MG63 (cell line): ENCODE results near the gene CLEC18A. TPM values are rescaled to one million over a fixed set of nuclear protein-coding genes. Genes with fewer than 3 reads are reported as not detected.
"Not testable (repeated sequence)": the region's sequence is repeated elsewhere in the genome, so short reads cannot be mapped to it uniquely, and the experiment has no call there.

Source experiments
- DNase-seq: peaks from one replicate; pipeline ENCODE4 v3.0.0-alpha.2; 2020
- H3K27me3 ChIP-seq: fragments of 250-450 bp; sonication (Bioruptor Pico); 2 replicates; pipeline ENCODE4 v1.5.1; 2020; ENCODE audit warnings: mild to moderate bottlenecking, moderate library complexity
- H3K36me3 ChIP-seq: fragments of 250-450 bp; sonication (Bioruptor Pico); 2 replicates; pipeline ENCODE4 v1.5.1; 2020; ENCODE audit warnings: mild to moderate bottlenecking, moderate library complexity
- H3K4me3 ChIP-seq: fragments of 250-450 bp; sonication (Bioruptor Pico); 2 replicates; pipeline ENCODE4 v1.5.1; 2020; ENCODE audit warnings: mild to moderate bottlenecking, moderate library complexity
- H3K9me3 ChIP-seq: fragments of 250-450 bp; sonication (Bioruptor Pico); 2 replicates; pipeline ENCODE4 v1.5.1; 2020; ENCODE audit warnings: mild to moderate bottlenecking, moderate library complexity
- total RNA-seq: library from RNA; depleted of rRNA; stranded (reverse); fragments of >200 nt; shearing (Covaris generic); gene quantifications from 2 replicates; pipeline ENCODE4 v1.2.3, GENCODE V29; 2014; ENCODE audit warnings: low replicate concordance; rRNA removed

Gene CLEC18A
- total RNA-seq, 1 experiment from 2014 or later = 0.03 TPM

- not testable (repeated sequence) for H3K27me3 ChIP-seq, H3K4me3 ChIP-seq, H3K36me3 ChIP-seq, H3K9me3 ChIP-seq, DNase-seq
Observed at GRCh38 chr16:69969657-69970056, 18.5 kb downstream of the CLEC18A start.

DNA sequence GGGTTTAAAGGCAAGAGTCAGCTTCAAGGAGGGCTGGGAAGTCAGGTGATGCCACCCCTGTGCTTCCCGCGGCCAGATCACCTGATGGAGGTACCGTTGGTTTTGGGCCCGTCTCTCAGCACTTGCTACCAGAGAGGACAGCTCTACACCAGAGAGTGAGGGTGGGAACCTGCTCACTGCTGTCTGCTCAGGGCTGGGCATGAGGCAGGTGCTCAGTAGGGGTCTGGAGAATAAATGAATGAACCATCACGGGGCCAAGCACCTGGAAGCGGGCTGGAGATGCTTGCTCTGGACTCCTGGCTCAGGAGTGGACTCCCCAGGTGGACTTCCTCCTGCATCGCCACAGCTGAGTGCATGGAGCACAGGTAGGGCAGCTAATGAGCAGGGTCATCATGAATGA is 21.0 kb downstream of the CLEC18A start:
- H3K9me3 ChIP-seq, H3K27me3 ChIP-seq, H3K4me3 ChIP-seq, DNase-seq, H3K36me3 ChIP-seq: not testable (repeated sequence)

DNA sequence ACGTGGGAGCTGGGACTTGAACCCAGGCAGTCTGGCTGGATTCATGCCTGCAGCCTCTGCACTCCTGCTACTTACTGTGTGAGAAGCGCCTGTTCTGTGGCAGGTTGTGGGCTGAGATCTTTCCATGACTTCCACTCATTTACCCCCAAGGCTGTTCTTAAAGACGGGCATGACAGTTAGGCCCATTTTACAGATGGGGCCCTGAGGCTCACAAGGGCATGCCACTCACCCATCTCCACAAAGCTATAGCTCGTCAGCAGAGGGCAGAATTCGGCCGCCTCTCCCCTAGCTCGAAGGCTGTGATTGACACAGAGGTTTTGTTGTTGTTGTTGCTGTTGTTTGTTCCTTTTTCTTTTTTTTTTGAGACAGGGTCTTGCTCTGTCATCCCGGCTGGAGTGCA is 21.8 kb downstream of the CLEC18A start:
- DNase-seq, H3K4me3 ChIP-seq, H3K9me3 ChIP-seq, H3K36me3 ChIP-seq, H3K27me3 ChIP-seq: not testable (repeated sequence)

- not testable (repeated sequence) for H3K9me3 ChIP-seq, H3K36me3 ChIP-seq, H3K27me3 ChIP-seq, H3K4me3 ChIP-seq, DNase-seq
Observed at GRCh38 chr16:69985196-69985595, 34.1 kb downstream of the CLEC18A start.

DNA sequence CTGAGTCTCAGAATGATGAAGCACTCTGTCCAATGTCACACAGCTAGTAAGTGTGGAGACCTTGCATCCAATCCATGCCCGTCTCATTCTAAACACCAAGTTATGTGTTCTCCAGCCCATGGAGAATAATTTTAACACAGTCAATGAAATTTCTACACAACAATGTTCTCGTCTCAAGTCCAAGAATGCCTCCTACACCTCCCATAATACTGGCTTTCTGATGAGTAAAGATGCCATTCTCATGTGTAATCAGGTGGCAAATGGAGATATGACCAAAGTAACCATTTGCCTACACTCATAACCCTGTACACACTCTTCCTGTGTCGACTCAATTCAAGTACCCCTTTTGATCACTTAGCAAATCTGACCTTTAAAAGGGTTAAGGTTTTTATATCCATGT is 46.8 kb downstream of the CLEC18A start:
- not testable (repeated sequence) for H3K9me3 ChIP-seq, DNase-seq, H3K4me3 ChIP-seq, H3K36me3 ChIP-seq, H3K27me3 ChIP-seq

DNA sequence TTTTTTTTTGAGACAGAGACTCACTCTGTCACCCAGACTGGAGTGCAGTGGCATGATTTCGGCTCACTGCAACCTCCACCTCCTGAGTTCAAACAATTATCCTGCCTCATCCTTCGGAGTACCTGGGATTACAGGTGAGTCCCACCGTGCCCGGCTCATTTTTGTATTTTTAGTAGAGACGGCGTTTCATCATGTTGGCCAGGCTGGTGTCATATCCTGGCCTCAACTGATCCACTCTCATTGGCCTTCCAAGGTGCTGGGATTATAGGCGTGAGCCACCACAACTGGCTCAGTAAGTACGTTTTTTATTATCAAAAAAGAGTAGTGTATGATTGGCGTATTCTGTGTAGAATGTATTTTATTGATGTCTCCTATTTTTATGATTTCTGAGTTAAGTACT is 48.7 kb downstream of the CLEC18A start:
- not testable (repeated sequence) for H3K36me3 ChIP-seq, H3K4me3 ChIP-seq, H3K27me3 ChIP-seq, DNase-seq, H3K9me3 ChIP-seq

- not testable (repeated sequence) for H3K4me3 ChIP-seq, DNase-seq, H3K36me3 ChIP-seq, H3K9me3 ChIP-seq, H3K27me3 ChIP-seq
Observed at GRCh38 chr16:70003511-70003910, 52.4 kb downstream of the CLEC18A start.

GRCh38 chr16:70008604-70009003 is 57.5 kb downstream of the CLEC18A start:
- H3K27me3 ChIP-seq, H3K36me3 ChIP-seq, H3K4me3 ChIP-seq, H3K9me3 ChIP-seq, DNase-seq: not testable (repeated sequence)

GRCh38 chr16:70010615-70011014 is 59.5 kb downstream of the CLEC18A start:
- DNase-seq, H3K36me3 ChIP-seq, H3K27me3 ChIP-seq, H3K9me3 ChIP-seq, H3K4me3 ChIP-seq: not testable (repeated sequence)

DNA sequence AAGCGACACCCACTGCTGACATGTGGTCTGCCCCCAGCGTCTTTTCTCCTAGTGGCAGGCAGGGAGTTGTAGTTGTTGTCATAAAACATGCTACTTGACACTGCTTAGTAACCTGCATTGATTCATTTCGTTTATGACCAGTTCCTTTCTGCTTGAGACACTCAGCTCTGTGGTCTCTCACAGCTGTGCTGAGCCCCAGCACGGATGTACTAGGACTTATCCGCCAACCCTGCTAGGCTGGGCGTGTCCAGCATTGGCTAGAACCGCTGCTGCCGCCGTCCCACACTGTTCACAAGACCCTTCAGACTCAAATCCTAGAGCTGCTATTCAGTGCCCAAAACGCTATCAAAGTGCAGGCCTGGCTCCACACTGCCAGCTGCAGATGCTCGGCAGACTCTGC is 60.0 kb downstream of the CLEC18A start:
- not testable (repeated sequence) for H3K27me3 ChIP-seq, H3K9me3 ChIP-seq, H3K36me3 ChIP-seq, DNase-seq, H3K4me3 ChIP-seq

DNA sequence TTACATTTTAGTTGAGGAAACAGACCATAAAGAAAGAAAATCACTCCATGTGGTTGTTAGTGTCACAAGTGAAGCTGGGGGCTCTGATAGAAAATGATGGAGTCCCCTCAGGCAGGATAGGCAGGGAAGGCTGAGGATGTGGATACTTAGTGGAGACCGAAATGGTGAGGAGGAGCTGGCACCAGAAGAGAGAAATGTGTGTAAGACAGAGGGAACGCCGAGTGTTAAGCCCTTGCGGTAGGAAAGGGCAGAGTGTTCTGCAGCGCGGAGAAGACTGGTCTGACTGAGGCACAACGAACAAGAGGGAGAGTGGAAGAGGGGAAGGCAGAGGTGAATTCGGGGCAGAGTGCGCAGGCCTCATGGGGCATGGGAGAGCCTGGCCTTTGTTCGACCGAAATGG is 61.2 kb downstream of the CLEC18A start:
- H3K9me3 ChIP-seq, DNase-seq, H3K27me3 ChIP-seq: not testable (repeated sequence)

DNA sequence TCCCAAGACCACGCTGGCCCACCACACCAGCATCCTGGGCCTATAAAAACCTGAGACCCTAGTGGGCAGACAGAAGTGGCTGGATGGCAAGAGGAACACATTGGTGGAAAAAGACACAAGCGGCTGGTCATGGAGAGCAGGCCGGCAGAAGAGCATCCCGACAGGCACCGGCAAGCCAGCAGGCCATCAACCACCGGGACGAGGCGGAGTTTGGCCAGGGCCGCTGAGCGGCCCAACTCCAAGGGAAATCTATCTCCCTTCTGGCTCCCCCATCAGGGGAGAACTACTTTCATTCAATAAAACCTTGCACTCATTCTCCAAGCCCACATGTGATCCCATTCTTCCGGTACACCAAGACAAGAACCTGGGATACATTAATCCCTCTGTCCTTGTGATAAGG is 61.8 kb downstream of the CLEC18A start:
- H3K9me3 ChIP-seq, H3K27me3 ChIP-seq, H3K36me3 ChIP-seq, H3K4me3 ChIP-seq, DNase-seq: not testable (repeated sequence)

More for the DNA sequence above, 61.2 kb downstream of the CLEC18A start:
- not testable (repeated sequence) for H3K36me3 ChIP-seq, H3K4me3 ChIP-seq

Other genes starting within 250 kb of the CLEC18A start
- gene NQO1, start 224.8 kb upstream of the CLEC18A start, total RNA-seq = 157 and 197 TPM in 2 replicates
- 52.8 and 79.0 TPM in 2 replicates for gene NOB1, start 196.4 kb upstream of the CLEC18A start, total RNA-seq
- gene WWP2, start 189.0 kb upstream of the CLEC18A start, total RNA-seq = 3.9 and 15.5 TPM in 2 replicates
- gene PDPR, start 163.0 kb downstream of the CLEC18A start, total RNA-seq = 3.8 and 6.6 TPM in 2 replicates
- 0.16 TPM in 1 of 2 replicates, not detected in the other for gene CLEC18C, start 222.5 kb downstream of the CLEC18A start, total RNA-seq